ENCODE data around the gene FOXQ1. TPM values are rescaled to one million over a fixed set of nuclear protein-coding genes. Genes with fewer than 3 reads are reported as not detected.

The FOXQ1 gene
- total RNA-seq, 4 donors from 2014 or later = 0.42 TPM; not detected in 3

GRCh38 chr6:1264619-1265445 lies 47.1 kb upstream of the FOXQ1 start:
- TF ChIP-seq POLR2A (IDR thresholded peaks at IDR 0.05) (no peak), CTCF (IDR thresholded peaks at IDR 0.05 in 4 of 5, conservative IDR thresholded peaks at IDR 0.05 in 1 of 5) (no peak)
- in situ Hi-C loops (cut with MboI; ENCODE audit: low sequenced_read_pairs in 4 of 4) = no loop called here
- Histone ChIP-seq H3K27ac (no peak overlapping the region), H3K4me3 (no peak overlapping the region), H3K36me3 (no peaks in the 10 kb centered on the region), H3K4me1 (no peaks in the 10 kb centered on the region), H3K27me3 (no peaks in the 10 kb centered on the region), H3K9me3 (no peaks in the 10 kb centered on the region)
- intact Hi-C loops (cut with DNase I; ENCODE audit: low total_unique reads) = no loop called here
- ATAC-seq (no peak), DNase-seq (no peak)

DNA sequence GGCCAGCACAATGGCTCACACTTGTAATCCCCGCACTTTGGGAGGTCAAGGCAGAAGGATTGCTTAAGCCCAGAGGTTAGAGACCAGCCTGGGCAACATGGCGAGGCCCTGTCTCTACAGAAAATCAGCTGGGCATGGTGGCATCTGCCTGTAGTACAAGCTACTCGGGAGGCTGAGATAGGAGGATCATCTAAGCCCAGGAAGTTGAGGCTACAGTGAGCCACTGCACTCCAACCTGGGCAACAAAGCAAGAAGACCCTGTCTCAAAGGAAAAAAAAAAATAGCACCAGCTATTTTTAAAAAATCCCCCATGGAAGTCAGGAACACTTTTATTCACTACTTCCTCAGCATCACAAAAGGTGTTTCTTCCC lies 45.2 kb upstream of the FOXQ1 start:
- no peaks in the 10 kb centered on the region for H3K27me3 ChIP-seq
- no peaks in the 10 kb centered on the region for H3K36me3 ChIP-seq
- ATAC-seq (no peak), DNase-seq (no peak)
- H3K9me3 ChIP-seq = no peaks in the 10 kb centered on the region
- intact Hi-C loops (cut with DNase I; ENCODE audit: low total_unique reads) = no loop called here
- in situ Hi-C loops (cut with MboI; ENCODE audit: low sequenced_read_pairs in 4 of 4) = no loop called here
- TF ChIP-seq POLR2A (IDR thresholded peaks at IDR 0.05) (no peak), CTCF (IDR thresholded peaks at IDR 0.05 in 4 of 5, conservative IDR thresholded peaks at IDR 0.05 in 1 of 5) (no peak)
- H3K4me1 ChIP-seq = no peaks in the 10 kb centered on the region
- no peak overlapping the region for H3K4me3 ChIP-seq
- no peak overlapping the region for H3K27ac ChIP-seq

- Histone ChIP-seq H3K36me3 (no peaks in the 10 kb centered on the region), H3K4me1 (no peaks in the 10 kb centered on the region), H3K4me3 (no peak overlapping the region), H3K27me3 (no peaks in the 10 kb centered on the region), H3K9me3 (no peaks in the 10 kb centered on the region), H3K27ac (no peak overlapping the region)
- TF ChIP-seq POLR2A (IDR thresholded peaks at IDR 0.05) (no peak), CTCF (IDR thresholded peaks at IDR 0.05 in 4 of 5, conservative IDR thresholded peaks at IDR 0.05 in 1 of 5) (no peak)
- in situ Hi-C loops (cut with MboI; ENCODE audit: low sequenced_read_pairs in 4 of 4) = no loop called here
- intact Hi-C loops (cut with DNase I; ENCODE audit: low total_unique reads) = no loop called here
- DNase-seq (no peak), ATAC-seq (no peak)
Measured at GRCh38 chr6:1267057-1267732, 44.7 kb upstream of the FOXQ1 start.

DNA sequence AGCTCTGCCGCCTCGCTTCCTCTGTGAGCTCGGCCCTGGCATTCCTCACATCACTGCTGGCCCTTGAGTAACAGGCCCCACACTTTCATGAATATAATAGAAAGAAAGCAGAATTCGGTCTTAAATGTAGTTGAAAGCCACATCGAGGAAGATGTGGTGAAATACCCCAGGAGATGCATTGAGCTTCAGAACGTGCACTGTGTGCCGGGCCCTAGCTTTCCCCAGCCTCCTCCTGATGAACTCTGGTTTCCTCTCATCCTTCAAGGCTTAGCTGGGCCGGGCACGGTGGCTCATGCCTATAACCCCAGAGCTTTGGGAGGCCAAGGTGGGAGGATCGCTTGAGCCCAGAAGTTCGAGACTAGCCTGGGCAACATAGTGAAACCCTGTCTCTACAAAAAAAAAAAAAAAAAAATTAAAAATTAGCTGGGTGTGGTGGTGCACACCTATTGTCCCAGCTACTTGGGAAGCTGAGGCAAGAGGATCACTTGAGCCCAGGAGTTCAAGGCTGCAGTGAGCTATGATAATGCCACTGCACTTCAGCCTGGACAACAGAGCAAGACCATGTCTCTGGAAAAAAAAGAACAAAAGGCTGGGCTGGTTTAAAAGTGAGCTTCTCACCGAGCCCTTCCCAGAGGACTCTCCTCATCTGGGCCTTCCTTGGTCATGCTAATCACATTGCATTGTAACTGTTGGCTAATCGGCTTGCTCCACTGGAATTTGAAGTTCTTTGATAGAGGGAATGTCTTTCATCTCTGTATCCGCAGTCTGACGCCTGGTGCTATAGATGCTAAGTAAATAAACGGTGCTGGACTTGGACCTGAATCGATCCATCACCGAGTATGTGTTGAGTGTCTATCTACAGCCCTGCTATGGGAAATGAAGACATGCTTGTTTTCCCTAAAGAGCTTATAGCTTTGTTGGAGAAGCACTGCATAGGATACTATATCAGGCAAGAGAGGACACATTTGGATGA lies 43.8 kb upstream of the FOXQ1 start:
- no peak for DNase-seq
- no peak for ATAC-seq
- no peak overlapping the region for H3K27ac ChIP-seq
- intact Hi-C loops (cut with DNase I; ENCODE audit: low total_unique reads) = no loop called here
- in situ Hi-C loops (cut with MboI; ENCODE audit: low sequenced_read_pairs in 4 of 4) = no loop called here
- H3K27me3 ChIP-seq = no peaks in the 10 kb centered on the region
- no peak overlapping the region for H3K4me3 ChIP-seq
- TF ChIP-seq POLR2A (IDR thresholded peaks at IDR 0.05) (no peak), CTCF (IDR thresholded peaks at IDR 0.05 in 4 of 5, conservative IDR thresholded peaks at IDR 0.05 in 1 of 5) (no peak)
- no peaks in the 10 kb centered on the region for H3K9me3 ChIP-seq
- H3K36me3 ChIP-seq = no peaks in the 10 kb centered on the region
- no peaks in the 10 kb centered on the region for H3K4me1 ChIP-seq

Measured in gastrocnemius medialis (tissue), 4 donors.